Stimulated activated CD8-positive, alpha-beta memory T cell treated with anti-CD3 and anti-CD28 coated beads, Interleukin-12 subunit alpha, Interleukin-12 subunit beta, amount 100 ng/mL, for 24 hours (primary cell): ENCODE data around the gene RBM45.
A peak's percentile ranks its signal among the peaks of the same experiment; 100 is the strongest.
"Not testable (repeated sequence)": the region's sequence is repeated elsewhere in the genome, so short reads cannot be mapped to it uniquely, and the experiment has no call there.

Source experiments
- DNase-seq: peaks from one replicate; pipeline ENCODE4 v3.0.0-alpha.2; 2020; ENCODE audit errors: extremely low read depth

Gene RBM45, protein sequence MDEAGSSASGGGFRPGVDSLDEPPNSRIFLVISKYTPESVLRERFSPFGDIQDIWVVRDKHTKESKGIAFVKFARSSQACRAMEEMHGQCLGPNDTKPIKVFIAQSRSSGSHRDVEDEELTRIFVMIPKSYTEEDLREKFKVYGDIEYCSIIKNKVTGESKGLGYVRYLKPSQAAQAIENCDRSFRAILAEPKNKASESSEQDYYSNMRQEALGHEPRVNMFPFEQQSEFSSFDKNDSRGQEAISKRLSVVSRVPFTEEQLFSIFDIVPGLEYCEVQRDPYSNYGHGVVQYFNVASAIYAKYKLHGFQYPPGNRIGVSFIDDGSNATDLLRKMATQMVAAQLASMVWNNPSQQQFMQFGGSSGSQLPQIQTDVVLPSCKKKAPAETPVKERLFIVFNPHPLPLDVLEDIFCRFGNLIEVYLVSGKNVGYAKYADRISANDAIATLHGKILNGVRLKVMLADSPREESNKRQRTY

GRCh38 chr2:178112202-178113152 lies at the start of gene RBM45:
RBM45 (plus strand) TSS chr2:178112437; CDS start chr2:178112547, 110 bp downstream.
- peak; percentile 71 for DNase-seq

GRCh38 chr2:178066324-178066723 lies 45.9 kb upstream of the RBM45 start:
- no peak for DNase-seq

DNA sequence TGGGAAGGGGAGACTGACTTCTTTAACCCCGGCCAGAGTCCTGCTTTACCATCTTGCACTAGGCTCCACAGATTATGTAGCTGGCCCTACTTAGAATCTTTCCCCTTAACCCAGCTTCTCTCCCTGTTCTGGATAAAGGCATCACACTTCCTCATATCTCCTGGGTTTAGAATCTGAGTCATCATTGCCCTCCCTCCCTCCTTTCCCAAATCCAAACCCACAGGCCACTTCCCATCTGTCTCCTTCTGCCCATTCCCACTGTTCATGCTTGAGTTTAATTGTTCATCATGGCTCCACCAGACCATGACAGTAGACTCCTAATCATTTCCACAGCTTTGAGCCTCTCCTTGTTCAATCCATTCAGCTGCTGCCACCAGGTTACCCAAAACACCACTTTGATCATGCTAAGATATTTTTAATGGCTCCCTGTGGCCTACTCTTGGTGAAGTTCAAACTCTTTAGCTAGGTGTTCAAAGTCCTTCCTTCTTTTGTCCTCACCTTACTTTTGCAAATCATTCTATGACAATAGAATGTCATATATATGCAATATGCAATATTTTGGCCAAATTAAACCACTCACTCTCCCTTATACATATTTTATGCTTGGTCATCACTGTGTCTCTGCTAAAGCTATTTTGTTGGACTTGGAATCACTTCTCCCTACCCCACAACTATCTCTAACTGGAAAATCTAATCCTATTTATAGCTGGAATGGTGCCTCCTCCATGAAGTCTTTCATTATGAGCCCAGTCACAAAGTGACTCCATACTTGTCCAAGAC lies 45.2 kb upstream of the RBM45 start:
- DNase-seq = no peak

DNA sequence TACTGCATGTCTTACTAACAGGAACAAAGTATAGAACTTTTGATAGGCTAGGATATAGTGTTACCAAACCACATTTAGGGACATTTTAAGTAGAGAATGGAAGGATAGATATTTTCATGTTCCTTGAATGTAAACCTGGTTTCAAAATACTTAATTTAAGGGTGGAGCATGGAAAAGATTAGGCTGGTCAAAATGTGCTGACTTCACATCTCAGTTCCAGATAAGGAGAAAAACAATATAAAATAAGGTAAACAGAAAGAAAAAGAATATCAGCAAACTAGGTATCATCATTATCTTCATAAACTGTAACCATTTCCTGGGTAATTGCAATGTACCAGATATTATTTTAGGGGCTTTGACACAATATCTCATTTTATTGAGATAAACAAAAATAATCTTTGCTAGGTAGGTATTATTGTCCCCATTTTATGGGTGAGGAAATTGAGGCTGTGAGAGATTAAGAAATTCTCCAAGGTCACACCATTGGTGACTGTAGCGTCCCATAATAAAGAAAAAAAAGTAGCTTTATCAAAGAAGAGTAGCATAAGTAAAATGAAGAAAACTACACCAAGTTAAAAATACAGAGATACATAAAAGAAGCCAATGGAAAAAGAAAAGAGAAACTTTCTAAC lies 43.3 kb upstream of the RBM45 start:
- DNase-seq = no peak

GRCh38 chr2:178069551-178069950 lies 42.7 kb upstream of the RBM45 start:
- DNase-seq = no peak

DNA sequence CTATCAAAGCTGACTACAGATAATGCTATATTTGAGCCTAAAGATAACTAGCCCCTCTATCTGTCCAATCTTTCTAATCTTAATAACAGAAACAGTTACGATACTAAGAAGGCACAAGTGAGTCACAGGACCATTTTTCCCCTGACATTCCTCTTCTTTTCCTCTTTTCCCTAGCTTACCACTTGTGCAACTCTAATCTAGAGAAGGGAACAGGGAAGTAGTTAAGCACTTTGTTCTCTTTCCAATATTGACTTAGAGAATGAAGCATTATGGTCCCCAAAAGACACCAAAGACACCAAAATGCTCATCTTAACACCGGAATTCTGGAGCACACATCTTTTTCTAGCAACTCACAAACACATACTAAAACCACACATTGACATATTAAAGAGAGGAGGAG lies 41.4 kb upstream of the RBM45 start:
- DNase-seq = no peak

DNA sequence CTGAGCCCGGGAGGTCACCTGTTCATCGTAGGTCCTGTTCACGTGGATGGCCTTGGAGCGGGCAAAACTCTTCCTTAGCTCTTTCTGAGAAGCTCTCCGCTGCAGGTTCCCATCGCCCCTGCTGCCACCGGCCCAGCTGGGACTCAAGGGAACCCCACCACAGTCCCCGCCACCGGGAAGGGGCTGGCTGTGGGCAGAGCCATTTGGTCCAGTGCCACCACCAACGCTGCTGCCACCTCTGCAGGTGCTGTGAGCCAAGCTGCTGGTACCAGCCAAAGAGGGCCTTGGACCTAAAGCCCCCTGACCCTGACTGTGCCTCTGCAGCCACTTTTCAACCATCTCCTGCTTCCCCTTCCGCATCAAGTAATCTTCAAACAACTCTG lies 40.2 kb upstream of the RBM45 start:
- DNase-seq = no peak

DNA sequence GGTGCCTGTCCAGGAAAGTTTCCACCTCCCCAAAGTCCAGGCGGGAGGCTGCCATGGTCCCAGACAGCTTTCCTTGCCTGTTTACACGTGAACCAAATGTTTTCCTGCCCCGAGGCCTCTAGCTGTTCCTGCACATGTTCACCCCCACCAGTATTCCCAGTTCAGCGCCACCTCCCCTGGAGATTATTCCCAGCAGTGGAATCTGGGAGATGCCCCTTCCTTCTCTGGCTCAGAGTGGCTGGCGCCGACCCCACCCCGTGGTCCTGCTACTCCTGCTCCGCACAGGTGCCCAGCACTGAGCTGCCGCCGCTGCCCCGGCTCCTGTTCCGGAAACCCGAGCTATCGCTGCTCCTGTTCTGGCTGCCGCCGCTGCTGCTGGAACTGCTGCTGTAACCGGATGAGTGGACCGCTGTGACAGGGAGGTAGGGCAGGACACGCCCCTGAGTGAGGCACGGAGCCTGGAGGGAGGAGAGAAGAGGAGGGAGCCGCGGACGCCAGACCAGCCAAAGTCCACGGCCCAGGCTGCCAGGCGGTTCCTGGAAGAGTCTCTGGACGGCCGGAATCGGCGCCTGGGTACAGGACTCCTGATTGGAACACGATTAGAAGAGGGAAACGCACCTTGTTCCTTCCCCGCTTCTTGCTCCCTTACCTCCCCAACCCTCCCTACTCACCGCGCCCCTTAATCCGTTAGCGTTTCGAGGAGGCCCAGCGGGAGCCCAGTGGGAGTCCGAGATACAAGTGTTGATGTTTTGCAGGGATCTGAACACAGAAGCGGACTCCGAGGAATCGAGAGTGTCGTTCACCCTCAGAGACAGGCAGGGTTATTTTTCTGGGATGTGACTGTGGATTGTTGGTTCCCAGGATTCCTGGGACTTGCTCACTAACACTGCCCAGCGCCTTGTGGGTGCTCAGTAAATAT lies 39.6 kb upstream of the RBM45 start, which contains the start of gene PDE11A:
Gene PDE11A (minus strand): TSS at position 395 of the 919 bp plus-strand sequence. CDS start 340 bp downstream, at position 55.
- DNase-seq = peak; percentile 5

- no peak for DNase-seq
Observed at GRCh38 chr2:178074123-178075005, 37.9 kb upstream of the RBM45 start.

DNA sequence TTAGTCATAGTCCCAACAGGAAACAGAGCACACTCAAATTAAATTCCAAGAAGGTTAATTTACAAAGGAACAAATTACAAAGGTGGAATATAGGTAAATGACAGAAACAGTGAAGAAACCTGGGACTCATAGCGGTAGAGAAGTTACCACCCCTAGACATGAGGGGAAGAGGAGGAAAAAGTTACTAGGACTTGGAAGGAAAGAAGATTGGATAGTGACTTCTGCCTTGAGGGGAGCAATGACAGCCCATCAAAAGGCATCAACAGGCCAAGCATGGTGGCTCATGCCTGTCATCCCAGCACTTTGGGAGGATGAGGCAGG lies 37.3 kb upstream of the RBM45 start:
- no peak for DNase-seq

DNA sequence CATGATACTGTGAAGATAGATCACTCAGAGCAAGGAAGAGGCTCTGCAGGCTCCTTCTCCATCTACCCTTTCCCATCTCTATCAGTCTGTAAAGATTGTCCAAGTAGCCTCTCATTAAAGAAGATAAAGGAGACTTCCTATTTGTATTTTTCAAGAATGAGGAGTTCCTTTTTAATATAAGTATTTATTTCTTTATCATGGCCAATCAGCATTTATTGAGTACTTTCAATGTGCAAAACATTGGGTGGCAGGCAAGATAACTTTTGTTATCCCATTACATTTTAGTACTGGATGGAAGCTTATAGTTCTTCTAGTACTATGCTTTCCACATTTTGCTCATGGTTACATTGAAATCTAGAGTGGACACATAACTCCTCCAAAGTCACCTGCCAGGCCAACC lies 36.1 kb upstream of the RBM45 start:
- no peak for DNase-seq

GRCh38 chr2:178079279-178079678 lies 33.0 kb upstream of the RBM45 start:
- not testable (repeated sequence) for DNase-seq

GRCh38 chr2:178082408-178083045 lies 29.7 kb upstream of the RBM45 start:
- no peak for DNase-seq

DNA sequence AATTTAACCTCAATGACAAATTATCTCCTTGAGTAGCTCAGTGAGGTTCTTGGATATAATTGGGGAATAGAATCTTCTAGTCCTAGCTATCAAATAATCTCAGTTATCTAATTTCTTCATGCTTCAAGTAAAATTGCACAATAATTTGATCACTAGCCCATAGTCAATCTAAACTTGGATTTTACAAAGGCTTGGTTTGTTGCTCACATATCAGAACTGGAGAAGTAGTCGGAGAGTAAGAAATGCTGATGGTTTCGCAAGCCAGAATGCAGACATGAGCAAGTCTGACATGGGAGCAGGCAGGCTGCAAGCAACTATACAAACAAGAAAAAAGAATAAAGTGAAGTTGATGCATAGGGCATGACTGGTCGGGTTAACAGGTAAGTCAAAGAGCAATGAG lies 28.0 kb upstream of the RBM45 start:
- no peak for DNase-seq

- no peak for DNase-seq
Observed at GRCh38 chr2:178088774-178089270, 23.4 kb upstream of the RBM45 start.

- no peak for DNase-seq
Observed at GRCh38 chr2:178093471-178093870, 18.8 kb upstream of the RBM45 start.

- DNase-seq = no peak
Observed at GRCh38 chr2:178101321-178102079, 10.7 kb upstream of the RBM45 start.

DNA sequence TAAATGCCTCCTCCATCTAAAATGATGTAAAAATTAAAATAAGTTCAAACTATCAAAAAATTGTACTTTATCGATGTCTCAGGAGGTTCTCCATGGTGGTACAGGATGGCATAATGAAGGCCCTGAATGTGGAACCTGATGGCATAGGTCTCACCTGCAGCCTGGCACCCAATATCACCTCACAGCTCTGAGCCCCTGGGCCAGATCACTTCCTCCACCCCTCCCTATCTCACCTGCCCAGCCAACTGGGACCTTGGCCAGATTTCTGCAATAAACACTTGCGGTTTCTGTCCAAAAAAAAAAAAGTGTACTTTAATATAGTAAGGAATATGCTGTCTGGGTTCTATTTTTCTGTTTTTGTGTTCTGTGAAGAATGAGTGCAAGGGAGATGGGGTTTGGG lies 6.7 kb upstream of the RBM45 start:
- DNase-seq = no peak
